ENCODE measurements around the gene ZSCAN2. TPM values are rescaled to one million over a fixed set of nuclear protein-coding genes. Genes with fewer than 3 reads are reported as not detected.

Gene ZSCAN2
- total and polyA plus RNA-seq, 2 of the 4 experiments (the other 2 are of a cell fraction): 10.4 to 18.3 TPM

- H4K91ac ChIP-seq (ENCODE audit: insufficient read depth, low read depth, low read length): no peak overlapping the region
- in situ Hi-C loops (cut with MboI; ENCODE audit: low sequenced_read_pairs) (no loop called here), intact Hi-C loops (cut with micrococcal nuclease) (no loop called here), dilution Hi-C loops (cut with HindIII; ENCODE audit: low sequenced_read_pairs, unreplicated experiment) (no loop called here)
- no TSS peak for BruUV-seq (replicated peaks)
- no peak overlapping the region for H3K23ac ChIP-seq (ENCODE audit: low read depth, low read length)
- H3K79me1 ChIP-seq (ENCODE audit: low read depth in 1 of 2, low read length in 2 of 2): peaks cover 0 to 3% of the 10 kb centered on the region in 2 experiments; a peak in 1 of 4 replicates
- 57% methylated on average over 1 of the region's 2 CpGs; no CpG with 5 or more reads in 1 of the 2 experiments for WGBS, 2 experiments (ENCODE audit: extremely low coverage in 2 of 2, insufficient read length in 1 of 2)
- peaks cover 3% of the 10 kb centered on the region; the same call in 1 of the 2 replicates for H3K9me3 ChIP-seq (ENCODE audit: control insufficient read depth, insufficient read depth, low read length)
- H2BK15ac ChIP-seq (ENCODE audit: low read depth, low read length): no peak overlapping the region
- DNase-seq (no peak), ATAC-seq (ENCODE audit: low read depth) (no peak)
- H2AK9ac ChIP-seq (replicated peaks; ENCODE audit: low read depth, low read length, poor library complexity): no peak overlapping the region
- no peak overlapping the region for H3K18ac ChIP-seq (ENCODE audit: low read depth, low read length)
- H3K4me1 ChIP-seq (ENCODE audit: control insufficient read depth, insufficient read depth, low read length): no peaks in the 10 kb centered on the region
- H3K4ac ChIP-seq (ENCODE audit: low read depth, low read length): no peak overlapping the region
- H4K8ac ChIP-seq (ENCODE audit: low read depth in 2 of 2, low read length in 2 of 2): no peak overlapping the region
- H3K56ac ChIP-seq (ENCODE audit: extremely low read depth, insufficient read depth, low read length): no peak overlapping the region
- peaks cover 9% of the 10 kb centered on the region for H3K27me3 ChIP-seq (ENCODE audit: control insufficient read depth, insufficient read depth, low read length)
- no peak overlapping the region for H3K27ac ChIP-seq (ENCODE audit: insufficient read depth, low read length)
- ChIA-PET POLR2A (ENCODE audit: unreplicated experiment) (no interaction called here), CTCF (no interaction called here)
- H2BK5ac ChIP-seq (ENCODE audit: low read depth, low read length, poor library complexity, severe bottlenecking): no peak overlapping the region
- no peak overlapping the region for H3K4me3 ChIP-seq (ENCODE audit: insufficient read depth, low read depth, low read length)
- TF ChIP-seq, protein P1, sequence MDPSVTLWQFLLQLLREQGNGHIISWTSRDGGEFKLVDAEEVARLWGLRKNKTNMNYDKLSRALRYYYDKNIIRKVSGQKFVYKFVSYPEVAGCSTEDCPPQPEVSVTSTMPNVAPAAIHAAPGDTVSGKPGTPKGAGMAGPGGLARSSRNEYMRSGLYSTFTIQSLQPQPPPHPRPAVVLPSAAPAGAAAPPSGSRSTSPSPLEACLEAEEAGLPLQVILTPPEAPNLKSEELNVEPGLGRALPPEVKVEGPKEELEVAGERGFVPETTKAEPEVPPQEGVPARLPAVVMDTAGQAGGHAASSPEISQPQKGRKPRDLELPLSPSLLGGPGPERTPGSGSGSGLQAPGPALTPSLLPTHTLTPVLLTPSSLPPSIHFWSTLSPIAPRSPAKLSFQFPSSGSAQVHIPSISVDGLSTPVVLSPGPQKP (IDR thresholded peaks at IDR 0.05; ENCODE audit: borderline replicate concordance, low read depth, low read length): no peak
- no peak for TF ChIP-seq MAFK (IDR thresholded peaks at IDR 0.05; ENCODE audit: low read depth, low read length)
- TF ChIP-seq CHD1 (IDR thresholded peaks at IDR 0.05; ENCODE audit: low read depth, low read length): no peak
- no peaks in the 10 kb centered on the region for H3K36me3 ChIP-seq (ENCODE audit: control insufficient read depth, insufficient read depth, low read length)
- H4K20me1 ChIP-seq (ENCODE audit: insufficient read depth, low read length): no peaks in the 10 kb centered on the region; the same call in 1 of the 2 replicates
- H4K5ac ChIP-seq (ENCODE audit: low read depth, low read length): no peak overlapping the region
- H3K4me2 ChIP-seq (ENCODE audit: low read depth, low read length): no peak overlapping the region
- peaks cover 3% of the 10 kb centered on the region; the same call in 1 of the 2 replicates for H3K9me1 ChIP-seq (ENCODE audit: insufficient read depth, low read length)
- no peak overlapping the region for H3K9ac ChIP-seq (ENCODE audit: low read depth, low read length)
- no peak overlapping the region for H2BK20ac ChIP-seq (ENCODE audit: low read depth, low read length)
- H2AK5ac ChIP-seq (ENCODE audit: low read depth, low read length): no peak overlapping the region
- no peak overlapping the region for H2AFZ ChIP-seq (replicated peaks; ENCODE audit: low read length, poor library complexity)
- H2BK120ac ChIP-seq (ENCODE audit: low read depth, low read length): no peak overlapping the region
- H3K14ac ChIP-seq (replicated peaks; ENCODE audit: low read depth, low read length): no peak overlapping the region
These were observed 5.1 kb upstream of the ZSCAN2 start for GRCh38 chr15:84595660-84596059.

All from IMR-90 (cell line).